PFSK-1 (cell line): Measurements from ENCODE around the gene RAB8A.

Experiments
- POLR2AphosphoS5 ChIP-seq: IDR thresholded peaks from 2 replicates; pipeline ENCODE4 v1.6.1; 2012; ENCODE audit warnings: low read depth, mild to moderate bottlenecking, control low read depth, low read length, moderate library complexity
- SIN3A ChIP-seq: IDR thresholded peaks from 2 replicates; pipeline ENCODE4 v1.6.1; 2012; ENCODE audit warnings: mild to moderate bottlenecking, low read length, moderate library complexity, borderline replicate concordance; ENCODE audit not compliant: insufficient read depth
- TF ChIP-seq, protein P1 (sequence below), 2 experiments: IDR thresholded peaks; 2 replicates each; pipeline versions ENCODE4 v1.6.1 to v1.8.0; 2011 to 2012; ENCODE audit warnings: low read depth in 2 of 2, low read length in 2 of 2, control low read depth in 1 of 2, inconsistent platforms in 1 of 2, mild to moderate bottlenecking in 1 of 2, moderate library complexity in 1 of 2; ENCODE audit not compliant: insufficient read depth in 1 of 2

DNA sequence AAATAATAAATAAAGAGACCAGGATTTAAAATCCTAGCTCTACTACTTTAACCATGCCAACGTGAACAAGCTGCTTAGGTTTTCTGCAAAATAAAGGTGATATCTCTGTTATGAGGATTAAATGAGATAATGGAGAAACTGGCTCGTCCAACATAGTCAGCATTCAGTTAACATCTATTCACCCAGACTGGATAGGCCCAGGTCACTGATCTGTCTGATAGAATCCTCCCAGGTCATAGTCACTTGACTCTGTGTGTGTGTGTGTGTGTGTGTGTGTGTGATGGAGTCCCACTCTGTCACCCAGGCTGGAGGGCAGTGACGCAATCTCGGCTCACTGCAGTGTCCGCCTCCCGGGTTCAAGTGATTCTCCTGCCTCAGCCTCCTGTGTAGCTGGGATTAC is 12.9 kb upstream of the RAB8A start:
- TF ChIP-seq SIN3A (no peak), POLR2AphosphoS5 (no peak)
- TF ChIP-seq, protein P1, sequence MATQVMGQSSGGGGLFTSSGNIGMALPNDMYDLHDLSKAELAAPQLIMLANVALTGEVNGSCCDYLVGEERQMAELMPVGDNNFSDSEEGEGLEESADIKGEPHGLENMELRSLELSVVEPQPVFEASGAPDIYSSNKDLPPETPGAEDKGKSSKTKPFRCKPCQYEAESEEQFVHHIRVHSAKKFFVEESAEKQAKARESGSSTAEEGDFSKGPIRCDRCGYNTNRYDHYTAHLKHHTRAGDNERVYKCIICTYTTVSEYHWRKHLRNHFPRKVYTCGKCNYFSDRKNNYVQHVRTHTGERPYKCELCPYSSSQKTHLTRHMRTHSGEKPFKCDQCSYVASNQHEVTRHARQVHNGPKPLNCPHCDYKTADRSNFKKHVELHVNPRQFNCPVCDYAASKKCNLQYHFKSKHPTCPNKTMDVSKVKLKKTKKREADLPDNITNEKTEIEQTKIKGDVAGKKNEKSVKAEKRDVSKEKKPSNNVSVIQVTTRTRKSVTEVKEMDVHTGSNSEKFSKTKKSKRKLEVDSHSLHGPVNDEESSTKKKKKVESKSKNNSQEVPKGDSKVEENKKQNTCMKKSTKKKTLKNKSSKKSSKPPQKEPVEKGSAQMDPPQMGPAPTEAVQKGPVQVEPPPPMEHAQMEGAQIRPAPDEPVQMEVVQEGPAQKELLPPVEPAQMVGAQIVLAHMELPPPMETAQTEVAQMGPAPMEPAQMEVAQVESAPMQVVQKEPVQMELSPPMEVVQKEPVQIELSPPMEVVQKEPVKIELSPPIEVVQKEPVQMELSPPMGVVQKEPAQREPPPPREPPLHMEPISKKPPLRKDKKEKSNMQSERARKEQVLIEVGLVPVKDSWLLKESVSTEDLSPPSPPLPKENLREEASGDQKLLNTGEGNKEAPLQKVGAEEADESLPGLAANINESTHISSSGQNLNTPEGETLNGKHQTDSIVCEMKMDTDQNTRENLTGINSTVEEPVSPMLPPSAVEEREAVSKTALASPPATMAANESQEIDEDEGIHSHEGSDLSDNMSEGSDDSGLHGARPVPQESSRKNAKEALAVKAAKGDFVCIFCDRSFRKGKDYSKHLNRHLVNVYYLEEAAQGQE (IDR thresholded peaks at IDR 0.05; ENCODE audit: insufficient read depth in 1 of 2, low read depth in 2 of 2, low read length in 2 of 2), result no peak
